NK-92 treated with Interleukin-12 subunit alpha and Interleukin-12 subunit beta, amount 100 ng/mL, for 24 hours (cell line): ENCODE results near the gene CCL24.
"Not testable (repeated sequence)": the region's sequence is repeated elsewhere in the genome, so short reads cannot be mapped to it uniquely, and the experiment has no call there.

Experiments
- DNase-seq: peaks from one replicate; lab custom pipeline; 2025; lab: John Stamatoyannopoulos, UW

Gene CCL24

GRCh38 chr7:75780647-75781273 is 32.8 kb downstream of the CCL24 start:
- not testable (repeated sequence) for DNase-seq

GRCh38 chr7:75779516-75779915 is 34.1 kb downstream of the CCL24 start:
- not testable (repeated sequence) for DNase-seq

GRCh38 chr7:75779035-75779434 is 34.6 kb downstream of the CCL24 start:
- not testable (repeated sequence) for DNase-seq

- peak; percentile 66 for DNase-seq
Observed at GRCh38 chr7:75776295-75776971, 37.2 kb downstream of the CCL24 start.

- DNase-seq = not testable (repeated sequence)
Observed at GRCh38 chr7:75773958-75774357, 39.6 kb downstream of the CCL24 start.

- no peak for DNase-seq
Observed at GRCh38 chr7:75772081-75773077, 41.2 kb downstream of the CCL24 start, which contains the start of gene CCL26. Gene CCL26 (minus strand): TSS chr7:75772211. CDS start chr7:75772176, 35 bp downstream.

- no peak for DNase-seq
Observed at GRCh38 chr7:75771224-75771623, 42.4 kb downstream of the CCL24 start.

GRCh38 chr7:75762350-75762917 is 51.2 kb downstream of the CCL24 start:
- no peak for DNase-seq

- not testable (repeated sequence) for DNase-seq
Observed at GRCh38 chr7:75761801-75762200, 51.8 kb downstream of the CCL24 start.
